Ishikawa (cell line): ENCODE measurements around the gene PEPD.

ENCODE experiments used
- CEBPB ChIP-seq: IDR thresholded peaks from 2 replicates; pipeline ENCODE4 v1.6.1; 2012
- CREB1 ChIP-seq: IDR thresholded peaks from 2 replicates; pipeline ENCODE4 v1.6.1; 2012; ENCODE audit warnings: low read depth
- EGR1 ChIP-seq: IDR thresholded peaks from 2 replicates; pipeline ENCODE4 v1.6.1; 2012
- EP300 ChIP-seq: IDR thresholded peaks from 2 replicates; pipeline ENCODE4 v1.6.1; 2012; ENCODE audit warnings: borderline replicate concordance
- MAX ChIP-seq: IDR thresholded peaks from 2 replicates; pipeline ENCODE4 v1.6.1; 2012
- NFIC ChIP-seq: IDR thresholded peaks from 2 replicates; pipeline ENCODE4 v1.6.1; 2012
- REST ChIP-seq: IDR thresholded peaks from 2 replicates; pipeline ENCODE4 v1.6.1; 2012; ENCODE audit warnings: low read depth, mild to moderate bottlenecking
- TAF1 ChIP-seq: IDR thresholded peaks from 2 replicates; pipeline ENCODE4 v1.6.1; 2012; ENCODE audit warnings: low read depth, mild to moderate bottlenecking
- TCF12 ChIP-seq: IDR thresholded peaks from 2 replicates; pipeline ENCODE4 v1.6.1; 2012; ENCODE audit warnings: low read depth
- TEAD4 ChIP-seq: IDR thresholded peaks from 2 replicates; pipeline ENCODE4 v1.6.1; 2012
- USF1 ChIP-seq: IDR thresholded peaks from 2 replicates; pipeline ENCODE4 v1.6.1; 2012
- YY1 ChIP-seq: IDR thresholded peaks from 2 replicates; pipeline ENCODE4 v1.6.1; 2012; ENCODE audit warnings: low read depth

- TF ChIP-seq TAF1 (no peak), YY1 (no peak), CREB1 (no peak), TEAD4 (no peak), MAX (no peak), REST (no peak), EP300 (no peak), USF1 (no peak), EGR1 (no peak), TCF12 (no peak), CEBPB (no peak), NFIC (no peak)
Measured at GRCh38 chr19:33427801-33428626, 93.6 kb downstream of the PEPD start.
